HG02852 (cell line): Measurements from ENCODE around the gene FCAR.
"Not testable (repeated sequence)": the region's sequence is repeated elsewhere in the genome, so short reads cannot be mapped to it uniquely, and the experiment has no call there.

ENCODE experiments used
- ATAC-seq: cut with Tn5 transposase; IDR thresholded peaks from one replicate; pipeline ENCODE4 v1.9.1; 2021; ENCODE audit warnings: mild to moderate bottlenecking, moderate library complexity; ENCODE audit not compliant: unreplicated experiment

The FCAR gene

DNA sequence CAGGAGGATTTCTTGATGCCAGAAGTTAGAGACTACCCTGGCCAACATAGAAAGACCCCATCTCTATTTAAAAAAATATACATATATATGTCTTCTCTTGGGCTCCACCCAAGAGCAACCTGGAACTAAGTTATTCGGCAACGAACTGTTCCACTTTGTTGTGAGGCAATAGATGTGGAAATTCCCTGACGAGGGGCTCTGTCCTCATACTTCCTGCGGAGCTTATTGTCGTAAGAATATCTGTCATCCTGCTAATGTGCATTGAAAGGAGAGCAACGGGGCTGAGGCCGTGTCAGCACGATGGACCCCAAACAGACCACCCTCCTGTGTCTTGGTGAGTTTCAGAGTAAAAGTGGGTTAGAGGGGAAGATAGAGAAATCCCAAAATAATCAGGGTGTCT lies at the start of gene FCAR:
Gene FCAR (plus strand): TSS at position 246 of the 400 bp plus-strand sequence. CDS start 55 bp downstream, at position 301.
- no peak for ATAC-seq

- ATAC-seq, result not testable (repeated sequence)
These were observed 49.6 kb upstream of the FCAR start for GRCh38 chr19:54824416-54824815.

- ATAC-seq, result not testable (repeated sequence)
These were observed 48.7 kb upstream of the FCAR start for GRCh38 chr19:54825326-54825725.

GRCh38 chr19:54828064-54828463 lies 46.0 kb upstream of the FCAR start:
- ATAC-seq, result not testable (repeated sequence)

- ATAC-seq, result not testable (repeated sequence)
These were observed 41.5 kb upstream of the FCAR start, which contains the start of gene KIR2DS4 for GRCh38 chr19:54832496-54832895. Gene KIR2DS4 (plus strand): TSS chr19:54832676.

GRCh38 chr19:54835126-54835525 lies 38.9 kb upstream of the FCAR start:
- ATAC-seq, result not testable (repeated sequence)

GRCh38 chr19:54837522-54837921 lies 36.5 kb upstream of the FCAR start:
- not testable (repeated sequence) for ATAC-seq

DNA sequence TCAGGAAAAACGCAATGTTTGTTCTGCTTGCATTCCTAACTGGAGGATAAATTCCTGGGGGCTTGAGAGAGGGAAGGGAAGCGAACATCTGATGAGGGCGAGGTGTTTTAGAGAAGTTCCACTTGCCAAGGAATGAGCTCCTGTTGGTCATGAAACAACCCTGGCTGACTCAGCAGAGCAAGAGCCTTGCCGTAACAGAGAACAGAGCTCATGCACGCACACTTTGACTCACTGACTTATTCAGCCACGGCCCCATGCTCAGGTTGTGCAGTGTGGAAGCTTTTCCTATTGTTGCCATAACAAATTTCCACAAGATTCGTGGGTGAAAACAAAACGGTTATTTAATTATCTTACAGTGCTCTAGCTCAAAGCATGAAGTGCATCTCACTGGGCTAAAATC lies 30.9 kb upstream of the FCAR start:
- not testable (repeated sequence) for ATAC-seq

DNA sequence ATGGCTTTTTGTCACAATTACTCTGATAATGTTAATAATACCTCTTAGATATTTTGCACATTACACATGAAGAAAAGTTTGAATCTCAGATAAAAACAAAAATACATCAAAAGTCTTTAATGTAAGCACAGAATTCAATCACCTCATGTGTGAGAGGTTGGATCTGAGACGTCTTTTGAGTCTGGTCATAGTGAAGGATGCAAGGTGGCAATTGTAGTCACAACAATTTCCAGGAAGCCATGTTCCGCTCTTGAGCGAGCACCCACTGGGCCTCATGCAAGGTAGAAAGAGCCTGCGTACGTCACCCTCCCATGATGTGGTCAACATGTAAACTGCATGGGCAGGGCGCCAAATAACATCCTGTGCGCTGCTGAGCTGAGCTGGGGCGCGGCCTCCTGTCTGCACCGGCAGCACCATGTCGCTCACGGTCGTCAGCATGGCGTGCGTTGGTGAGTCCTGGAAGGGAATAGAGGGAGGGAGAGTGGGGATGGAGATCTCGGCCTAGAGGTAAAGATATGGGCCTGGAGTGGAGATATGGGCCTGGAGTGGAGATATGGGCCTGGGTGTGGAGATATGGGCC lies 23.9 kb upstream of the FCAR start, which contains the start of gene KIR3DL2:
Gene KIR3DL2 (plus strand): TSS at position 383 of the 580 bp plus-strand sequence. CDS start 33 bp downstream, at position 416.
- ATAC-seq, result not testable (repeated sequence)

- no peak for ATAC-seq
These were observed 23.1 kb upstream of the FCAR start for GRCh38 chr19:54850930-54851329.

DNA sequence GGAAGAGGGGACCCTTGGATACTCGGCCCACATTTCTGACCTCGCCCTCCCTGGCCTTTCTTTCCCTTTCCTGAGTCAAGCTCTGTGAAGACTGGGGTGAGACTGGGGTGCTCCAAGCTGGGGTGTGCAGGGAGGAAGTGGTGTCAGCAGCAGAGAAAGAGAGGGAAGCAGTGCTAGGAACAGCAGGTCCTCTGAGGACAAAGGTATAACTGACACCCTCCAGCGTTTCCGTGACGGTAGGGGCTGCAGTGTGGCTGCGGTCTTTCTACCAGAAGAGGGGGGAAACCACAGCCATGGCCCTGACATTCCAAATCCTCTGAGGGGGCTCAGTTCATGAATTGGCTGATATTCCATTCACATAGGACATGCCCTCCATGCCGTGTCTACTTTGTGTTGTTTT lies 22.7 kb upstream of the FCAR start:
- ATAC-seq, result no peak

DNA sequence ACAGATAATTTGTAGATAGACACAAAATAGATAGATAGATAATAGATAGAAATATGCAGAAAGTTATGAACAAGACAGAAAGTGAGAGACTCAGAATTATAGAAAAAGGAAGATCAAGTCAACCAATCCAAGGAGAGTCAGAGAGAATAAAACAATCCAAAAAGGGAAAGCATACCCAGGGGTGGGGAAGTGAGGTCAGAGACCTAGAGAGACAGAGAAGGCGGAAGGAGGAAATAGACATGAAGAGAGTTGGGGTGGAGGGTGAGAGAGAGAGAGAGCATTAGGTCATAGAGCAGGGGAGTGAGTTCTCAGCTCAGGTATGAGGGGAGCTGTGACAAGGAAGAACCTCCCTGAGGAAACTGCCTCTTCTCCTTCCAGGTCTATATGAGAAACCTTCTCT lies 18.8 kb upstream of the FCAR start:
- not testable (repeated sequence) for ATAC-seq

GRCh38 chr19:54858476-54858875 lies 15.6 kb upstream of the FCAR start:
- ATAC-seq, result not testable (repeated sequence)

DNA sequence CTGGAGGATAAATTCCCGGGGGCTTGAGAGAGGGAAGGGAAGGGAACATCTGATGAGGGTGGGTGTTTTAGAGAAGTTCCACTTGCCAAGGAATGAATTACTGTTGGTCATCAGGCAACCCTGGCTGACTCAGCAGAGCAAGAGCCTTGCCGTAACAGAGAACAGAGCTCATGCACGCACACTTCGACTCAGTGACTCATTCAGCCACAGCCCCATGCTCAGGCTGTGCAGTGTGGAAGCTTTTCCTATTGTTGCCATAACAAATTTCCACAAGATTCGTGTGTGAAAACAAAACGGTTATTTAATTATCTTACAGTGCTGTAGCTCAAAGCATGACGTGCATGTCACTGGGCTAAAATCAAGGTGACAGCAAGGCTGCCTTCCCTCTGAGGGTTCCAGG lies 14.6 kb upstream of the FCAR start:
- ATAC-seq, result not testable (repeated sequence)

DNA sequence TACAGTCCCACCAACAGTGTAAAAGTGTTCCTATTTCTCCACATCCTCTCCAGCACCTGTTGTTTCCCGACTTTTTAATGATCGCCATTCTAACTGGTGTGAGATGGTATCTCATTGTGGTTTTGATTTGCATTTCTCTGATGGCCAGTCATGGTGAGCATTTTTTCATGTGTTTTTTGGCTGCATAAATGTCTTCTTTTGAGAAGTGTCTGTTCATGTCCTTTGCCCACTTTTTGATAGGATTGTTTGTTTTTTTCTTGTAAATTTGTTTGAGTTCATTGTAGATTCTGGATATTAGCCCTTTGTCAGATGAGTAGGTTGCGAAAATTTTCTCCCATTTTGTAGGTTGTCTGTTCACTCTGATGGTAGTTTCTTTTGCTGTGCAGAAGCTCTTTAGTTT lies 10.6 kb upstream of the FCAR start:
- ATAC-seq, result not testable (repeated sequence)

DNA sequence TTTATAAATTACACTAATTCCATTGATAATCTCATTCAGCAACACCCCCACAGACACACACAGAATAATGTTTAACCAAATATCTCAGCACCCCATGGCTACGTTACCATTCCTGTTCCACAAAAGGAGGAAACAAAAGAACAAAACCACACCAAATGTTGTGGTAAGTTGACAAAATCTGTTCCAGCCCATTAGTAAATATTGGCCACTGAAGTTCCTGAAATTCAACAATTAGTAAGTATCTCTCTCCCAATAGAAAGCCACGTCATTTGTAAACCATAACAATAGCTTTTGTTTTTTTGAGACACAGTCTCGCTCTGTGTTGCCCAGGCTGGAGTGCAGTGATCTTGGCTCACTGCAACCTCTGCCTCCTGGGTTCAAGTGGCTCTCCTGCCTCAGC lies 2.3 kb upstream of the FCAR start:
- no peak for ATAC-seq

- no peak for ATAC-seq
These were observed 1.5 kb downstream of the FCAR start for GRCh38 chr19:54875506-54875905.

DNA sequence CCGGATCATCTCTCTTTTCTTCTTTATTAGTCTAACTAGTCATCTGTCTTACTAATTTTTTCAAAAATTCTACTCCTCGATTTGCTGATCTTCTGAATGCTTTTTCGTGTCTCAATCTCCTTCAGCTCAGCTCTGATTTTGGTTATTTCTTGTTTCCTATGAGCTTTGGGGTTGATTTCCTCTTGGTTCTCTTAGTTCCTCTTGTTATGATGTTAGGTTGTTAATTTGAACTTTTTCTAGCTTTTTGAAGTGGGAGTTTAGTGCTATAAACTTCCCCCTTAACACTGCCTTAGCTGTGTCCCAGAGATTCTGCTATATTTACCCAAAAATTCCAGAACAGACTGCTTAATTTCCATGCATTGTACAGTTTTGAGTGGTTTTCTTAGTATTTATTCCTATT lies 3.4 kb downstream of the FCAR start:
- no peak for ATAC-seq

- ATAC-seq, result no peak
These were observed 7.8 kb downstream of the FCAR start for GRCh38 chr19:54881884-54882283.

GRCh38 chr19:54882758-54883157 lies 8.7 kb downstream of the FCAR start:
- no peak for ATAC-seq

DNA sequence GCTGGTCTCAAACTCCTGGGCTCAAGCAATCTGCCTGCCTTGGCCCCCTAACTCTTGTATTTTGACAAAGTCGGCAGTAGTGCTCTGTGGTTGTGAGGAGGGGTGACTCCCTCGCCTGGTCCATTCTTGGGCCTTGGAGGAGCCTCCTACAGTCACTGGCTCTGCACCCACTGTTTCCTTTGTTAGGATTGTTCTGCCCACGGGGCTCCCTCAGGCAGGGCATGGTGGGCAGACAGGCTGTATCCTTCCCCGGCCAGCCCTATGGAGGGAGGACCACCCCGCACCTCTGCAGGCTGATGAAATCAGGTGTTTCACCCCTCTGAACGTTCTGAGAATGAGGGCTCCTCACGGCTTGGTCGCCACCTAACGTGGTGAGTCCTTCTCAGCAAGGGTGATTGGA lies 9.2 kb downstream of the FCAR start:
- no peak for ATAC-seq

DNA sequence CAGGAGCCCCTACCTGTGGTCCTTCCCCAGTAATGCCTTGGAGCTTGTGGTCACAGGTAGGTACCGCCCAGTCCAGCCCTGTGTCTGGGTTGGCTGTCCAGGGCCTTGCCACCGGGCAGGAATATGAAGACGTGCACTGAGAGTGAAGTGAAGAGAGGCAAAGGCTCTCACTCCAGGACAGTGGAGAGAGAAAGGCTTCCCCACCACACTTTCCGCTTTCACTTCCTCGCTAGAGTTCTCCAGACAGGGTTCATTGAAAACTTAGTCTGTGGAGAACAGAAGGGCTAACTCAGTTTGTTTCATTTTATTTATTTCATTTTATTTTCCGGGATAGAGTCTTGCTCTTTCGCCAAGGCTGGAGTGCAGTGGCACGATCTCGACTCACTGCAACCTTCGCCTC lies 14.2 kb downstream of the FCAR start:
- no peak for ATAC-seq

DNA sequence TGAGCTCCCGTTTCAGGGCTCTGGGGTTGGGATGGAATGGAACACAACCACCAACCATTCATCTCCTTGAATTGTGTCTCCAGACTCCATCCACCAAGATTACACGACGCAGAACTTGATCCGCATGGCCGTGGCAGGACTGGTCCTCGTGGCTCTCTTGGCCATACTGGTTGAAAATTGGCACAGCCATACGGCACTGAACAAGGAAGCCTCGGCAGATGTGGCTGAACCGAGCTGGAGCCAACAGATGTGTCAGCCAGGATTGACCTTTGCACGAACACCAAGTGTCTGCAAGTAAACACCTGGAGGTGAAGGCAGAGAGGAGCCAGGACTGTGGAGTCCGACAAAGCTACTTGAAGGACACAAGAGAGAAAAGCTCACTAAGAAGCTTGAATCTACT lies 15.5 kb downstream of the FCAR start:
- ATAC-seq, result no peak
